Measurements from ENCODE around the gene TMEM258.

TMEM258 gene

DNA sequence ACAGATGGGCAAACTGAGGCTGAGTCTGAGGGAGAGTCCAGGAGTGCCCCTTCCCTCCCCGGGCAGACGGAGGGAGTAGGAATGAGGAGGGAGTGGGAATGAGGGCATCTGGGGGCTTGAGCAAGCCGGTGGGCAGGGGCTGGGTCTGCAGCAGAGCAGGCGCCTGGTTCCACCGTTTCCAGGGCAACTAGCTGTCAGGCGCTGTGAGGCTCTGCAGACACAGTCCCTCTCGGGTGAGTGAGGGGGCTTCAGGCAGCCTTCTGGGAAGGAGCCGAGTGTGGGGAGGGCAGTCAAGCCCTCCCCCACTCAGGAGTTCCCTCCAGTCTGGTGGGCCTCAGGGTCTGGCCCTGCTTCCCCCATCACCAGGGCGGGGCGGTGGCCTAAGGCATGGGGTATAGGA is 19.0 kb downstream of the TMEM258 start:
- Histone ChIP-seq H3K9me3 (ENCODE audit: control insufficient read depth in 2 of 2, low read length in 2 of 2) (no peaks in the 10 kb centered on the region), H3K36me3 (ENCODE audit: control insufficient read depth in 2 of 2, insufficient read depth in 2 of 2, low read length in 2 of 2) (no peaks in the 10 kb centered on the region), H3K4me3 (ENCODE audit: low read length in 2 of 2) (no peak overlapping the region), H3K27me3 (ENCODE audit: control insufficient read depth in 1 of 2, insufficient read depth in 2 of 2, low read length in 2 of 2) (no peaks in the 10 kb centered on the region), H3K9ac (ENCODE audit: low read length in 2 of 2) (no peak overlapping the region), H3K4me1 (ENCODE audit: control insufficient read depth, insufficient read depth, low read length) (peaks cover 2% of the 10 kb centered on the region), H3K27ac (ENCODE audit: low read length) (no peak overlapping the region)

DNA sequence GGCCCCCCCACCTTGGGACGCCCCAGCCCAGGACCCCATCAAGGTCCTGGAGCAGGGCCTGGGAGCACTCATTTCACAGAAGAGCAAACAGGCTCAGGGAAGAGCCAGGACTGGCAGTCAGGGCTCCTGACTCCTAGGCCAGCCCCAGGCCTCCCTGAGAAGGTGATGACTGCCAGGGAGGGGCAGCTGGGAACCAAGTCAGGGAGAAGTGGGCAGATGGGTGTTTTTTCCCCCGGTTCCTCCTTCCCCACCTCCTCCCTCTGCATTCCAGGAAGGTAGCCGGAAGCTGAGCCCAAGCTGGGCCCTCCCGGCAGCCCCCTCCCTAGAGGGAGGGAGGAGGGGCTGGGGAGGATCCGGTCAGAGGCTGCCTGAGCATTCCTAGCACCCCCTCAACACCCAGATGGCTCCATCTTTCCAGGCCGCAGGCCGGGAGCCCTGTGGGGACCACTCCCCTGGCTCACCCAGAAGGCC is 20.4 kb downstream of the TMEM258 start:
- Histone ChIP-seq H3K36me3 (ENCODE audit: control insufficient read depth in 2 of 2, insufficient read depth in 2 of 2, low read length in 2 of 2) (no peaks in the 10 kb centered on the region), H3K9ac (ENCODE audit: low read length in 2 of 2) (no peak overlapping the region), H3K27me3 (ENCODE audit: control insufficient read depth in 1 of 2, insufficient read depth in 2 of 2, low read length in 2 of 2) (no peaks in the 10 kb centered on the region), H3K27ac (ENCODE audit: low read length) (no peak overlapping the region), H3K9me3 (ENCODE audit: control insufficient read depth in 2 of 2, low read length in 2 of 2) (no peaks in the 10 kb centered on the region), H3K4me1 (ENCODE audit: control insufficient read depth, insufficient read depth, low read length) (peaks cover 2% of the 10 kb centered on the region), H3K4me3 (ENCODE audit: low read length in 2 of 2) (no peak overlapping the region)

DNA sequence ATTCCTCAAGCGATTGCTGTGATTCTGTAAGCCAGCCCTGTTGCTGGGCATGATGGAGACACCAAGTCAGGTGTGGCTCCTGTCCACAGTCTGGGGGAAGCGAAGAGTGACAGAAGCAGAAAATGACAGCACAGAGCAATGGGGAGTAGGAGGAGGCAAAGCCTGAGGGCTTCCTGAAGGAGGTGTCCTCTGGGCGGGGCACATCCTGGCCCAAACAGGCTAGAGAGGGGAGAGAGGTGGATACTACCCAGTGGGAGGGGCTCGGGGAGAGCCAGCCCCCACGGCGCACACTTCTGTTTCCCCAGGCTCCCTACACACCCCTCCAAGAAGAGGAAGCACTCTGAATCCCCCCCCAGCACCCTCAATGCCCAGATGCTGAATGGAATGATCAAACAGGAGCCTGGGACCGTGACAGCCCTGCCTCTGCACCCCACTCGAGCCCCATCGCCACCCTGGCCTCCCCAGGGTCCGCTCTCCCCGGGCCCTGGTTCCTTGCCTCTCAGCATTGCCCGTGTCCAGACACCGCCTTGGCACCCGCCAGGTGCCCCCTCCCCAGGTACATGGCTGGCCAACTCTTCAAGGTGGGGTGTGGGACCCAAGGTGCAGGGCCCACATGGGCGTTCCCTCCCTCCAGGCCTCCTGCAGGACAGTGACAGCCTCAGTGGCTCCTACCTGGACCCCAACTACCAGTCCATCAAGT is 21.1 kb downstream of the TMEM258 start:
- Histone ChIP-seq H3K36me3 (ENCODE audit: control insufficient read depth in 2 of 2, insufficient read depth in 2 of 2, low read length in 2 of 2) (no peaks in the 10 kb centered on the region), H3K9me3 (ENCODE audit: control insufficient read depth in 2 of 2, low read length in 2 of 2) (no peaks in the 10 kb centered on the region), H3K4me1 (ENCODE audit: control insufficient read depth, insufficient read depth, low read length) (no peaks in the 10 kb centered on the region), H3K9ac (ENCODE audit: low read length in 2 of 2) (no peak overlapping the region), H3K27me3 (ENCODE audit: control insufficient read depth in 1 of 2, insufficient read depth in 2 of 2, low read length in 2 of 2) (no peaks in the 10 kb centered on the region), H3K4me3 (ENCODE audit: low read length in 2 of 2) (no peak overlapping the region), H3K27ac (ENCODE audit: low read length) (no peak overlapping the region)

DNA sequence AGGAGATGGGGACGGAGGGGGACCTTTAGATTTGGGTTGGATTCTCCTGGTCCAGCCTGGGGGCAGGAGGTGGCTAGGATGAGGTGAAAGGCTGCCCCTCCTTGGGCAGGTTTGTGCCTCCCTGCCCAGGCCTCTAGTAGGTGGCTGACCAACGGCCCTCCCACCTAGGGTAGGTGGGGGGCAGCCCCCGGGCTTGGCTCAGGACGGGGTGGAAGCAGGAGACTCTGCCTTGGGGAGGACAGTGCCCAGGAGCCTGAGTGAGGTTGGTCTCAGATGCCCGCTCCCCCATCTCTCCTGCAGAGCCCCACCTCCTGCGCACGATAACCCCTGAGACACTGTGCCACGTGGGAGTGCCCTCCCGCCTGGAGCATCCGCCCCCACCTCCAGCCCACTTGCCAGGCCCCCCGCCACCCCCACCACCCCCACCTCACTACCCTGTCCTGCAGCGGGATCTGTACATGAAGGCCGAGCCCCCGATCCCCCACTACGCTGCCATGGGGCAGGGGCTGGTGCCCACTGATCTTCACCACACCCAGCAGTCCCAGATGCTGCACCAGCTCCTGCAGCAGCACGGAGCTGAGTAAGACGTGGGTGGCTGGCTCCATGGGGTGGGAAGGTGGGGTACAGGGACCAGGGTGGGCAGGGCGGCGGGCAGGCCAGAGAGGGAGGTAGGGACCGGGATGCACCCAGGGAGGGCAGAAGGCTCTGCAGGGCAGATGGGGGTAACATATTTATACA is 22.3 kb downstream of the TMEM258 start:
- Histone ChIP-seq H3K4me1 (ENCODE audit: control insufficient read depth, insufficient read depth, low read length) (no peaks in the 10 kb centered on the region), H3K27ac (ENCODE audit: low read length) (no peak overlapping the region), H3K9me3 (ENCODE audit: control insufficient read depth in 2 of 2, low read length in 2 of 2) (no peaks in the 10 kb centered on the region)

DNA sequence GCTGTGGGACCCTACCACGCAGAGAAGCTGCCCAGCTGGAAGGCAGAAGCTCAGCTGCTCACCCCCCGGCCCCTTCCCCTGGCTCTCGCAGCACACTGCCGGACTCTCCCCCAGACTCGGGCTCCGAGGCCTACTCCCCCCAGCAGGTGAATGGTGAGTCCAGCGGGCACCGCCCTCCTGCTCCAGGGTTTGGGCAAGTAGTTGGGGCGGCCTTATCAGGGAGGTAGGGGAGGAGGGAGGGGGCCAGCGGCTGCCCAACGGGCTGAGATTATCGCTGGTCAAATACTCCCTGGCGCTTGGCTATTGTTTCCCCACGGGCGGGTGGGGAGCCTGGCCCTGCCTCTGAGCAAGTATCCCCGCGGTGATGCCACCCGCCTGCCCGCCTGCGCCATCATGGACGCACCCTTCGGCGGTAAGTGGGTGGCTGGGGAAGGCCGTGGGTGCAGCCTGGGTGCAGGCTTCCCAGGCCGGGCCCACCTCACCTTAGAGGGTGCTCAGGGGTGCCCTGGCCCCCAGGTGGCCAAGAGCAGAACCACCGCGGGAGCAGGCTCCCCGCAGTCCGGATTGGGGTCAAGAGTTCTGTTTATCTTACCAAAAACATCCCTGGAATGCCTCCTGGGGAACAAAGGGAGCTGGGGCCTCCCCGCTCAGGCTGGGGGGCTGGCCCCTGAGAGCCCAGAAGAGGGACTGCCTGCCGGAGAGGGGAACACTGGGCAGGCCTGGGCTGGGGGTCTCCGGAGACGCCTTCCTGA is 23.1 kb downstream of the TMEM258 start:
- Histone ChIP-seq H3K27me3 (ENCODE audit: control insufficient read depth in 1 of 2, insufficient read depth in 2 of 2, low read length in 2 of 2) (peaks cover under 1 to 1% of the 10 kb centered on the region in 2 donors), H3K4me3 (ENCODE audit: low read length in 2 of 2) (no peak overlapping the region), H3K4me1 (ENCODE audit: control insufficient read depth, insufficient read depth, low read length) (no peaks in the 10 kb centered on the region), H3K9me3 (ENCODE audit: control insufficient read depth in 2 of 2, low read length in 2 of 2) (no peaks in the 10 kb centered on the region), H3K9ac (ENCODE audit: low read length in 2 of 2) (no peak overlapping the region), H3K27ac (ENCODE audit: low read length) (no peak overlapping the region), H3K36me3 (ENCODE audit: control insufficient read depth in 2 of 2, insufficient read depth in 2 of 2, low read length in 2 of 2) (no peaks in the 10 kb centered on the region)

More for the DNA sequence above, 22.3 kb downstream of the TMEM258 start:
- Histone ChIP-seq H3K9ac (ENCODE audit: low read length in 2 of 2) (no peak overlapping the region), H3K27me3 (ENCODE audit: control insufficient read depth in 1 of 2, insufficient read depth in 2 of 2, low read length in 2 of 2) (no peaks in the 10 kb centered on the region), H3K4me3 (ENCODE audit: low read length in 2 of 2) (no peak overlapping the region), H3K36me3 (ENCODE audit: control insufficient read depth in 2 of 2, insufficient read depth in 2 of 2, low read length in 2 of 2) (no peaks in the 10 kb centered on the region)

DNA sequence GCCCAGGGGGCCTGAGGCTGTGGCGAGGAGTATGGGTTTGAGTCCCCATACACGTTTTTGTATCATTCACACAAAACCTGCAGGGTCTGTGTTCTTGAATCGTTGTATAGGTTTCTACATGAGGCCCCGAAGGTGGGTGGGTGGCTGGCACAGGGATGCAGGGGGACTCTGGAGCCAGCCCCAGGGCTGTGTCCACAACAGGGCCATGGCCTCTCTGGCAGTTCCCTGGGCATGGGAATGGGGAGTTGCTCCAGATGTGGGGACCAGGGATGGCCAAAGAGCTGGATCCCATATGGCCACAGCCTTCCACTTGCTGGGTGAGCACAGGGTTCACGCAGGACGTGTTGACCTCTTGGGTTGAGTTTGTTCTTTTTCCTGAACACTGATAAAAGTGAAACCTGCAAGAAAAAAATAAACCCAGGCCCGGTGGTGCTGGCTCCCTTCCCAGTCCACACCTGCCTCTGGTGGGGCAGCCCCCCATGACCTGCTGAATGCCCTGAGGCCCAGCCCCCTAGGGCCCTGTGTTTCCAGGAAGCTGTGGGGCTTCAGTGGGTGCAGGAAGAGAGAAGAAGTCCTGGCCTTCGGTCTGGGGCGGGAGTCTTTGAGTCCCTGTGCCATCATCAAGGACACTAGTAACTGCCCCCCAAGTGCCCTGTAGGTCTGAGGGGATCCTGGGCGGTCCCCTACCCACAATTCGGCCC is 23.9 kb downstream of the TMEM258 start:
- no peak overlapping the region for H3K9ac ChIP-seq (ENCODE audit: low read length in 2 of 2)
- no peak overlapping the region for H3K27ac ChIP-seq (ENCODE audit: low read length)
- no peak overlapping the region for H3K4me3 ChIP-seq (ENCODE audit: low read length in 2 of 2)

DNA sequence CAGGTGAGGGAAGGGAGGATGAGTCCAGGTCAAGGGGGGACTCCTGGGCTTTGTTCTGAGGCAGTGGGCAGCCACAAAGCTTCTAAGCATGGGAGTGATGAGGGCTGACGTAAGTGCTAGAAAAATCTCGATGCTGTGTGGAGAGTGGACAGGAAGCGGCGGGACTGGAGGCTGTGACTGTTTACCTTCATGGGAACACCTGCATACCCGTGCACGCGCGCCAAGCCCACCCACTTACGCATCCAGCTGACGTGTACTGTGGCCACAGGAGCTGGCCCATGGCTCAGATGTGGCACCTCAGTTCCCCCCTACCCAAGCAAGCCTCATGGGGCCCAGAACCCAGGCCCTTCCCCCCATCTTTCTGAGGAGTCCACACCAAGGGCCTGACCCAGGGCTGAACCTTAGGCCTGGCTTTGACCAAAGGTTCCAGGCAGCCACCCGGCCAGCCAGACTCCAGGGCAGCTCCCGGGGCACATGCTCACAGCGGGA is 26.0 kb downstream of the TMEM258 start:
- no peak overlapping the region for H3K27ac ChIP-seq (ENCODE audit: low read length)

More for the DNA sequence above, 23.9 kb downstream of the TMEM258 start:
- no peaks in the 10 kb centered on the region for H3K36me3 ChIP-seq (ENCODE audit: control insufficient read depth in 2 of 2, insufficient read depth in 2 of 2, low read length in 2 of 2)
- peaks cover 2 to 3% of the 10 kb centered on the region in 2 donors for H3K27me3 ChIP-seq (ENCODE audit: control insufficient read depth in 1 of 2, insufficient read depth in 2 of 2, low read length in 2 of 2)
- H3K4me1 ChIP-seq (ENCODE audit: control insufficient read depth, insufficient read depth, low read length) = no peaks in the 10 kb centered on the region
- no peaks in the 10 kb centered on the region for H3K9me3 ChIP-seq (ENCODE audit: control insufficient read depth in 2 of 2, low read length in 2 of 2)

DNA sequence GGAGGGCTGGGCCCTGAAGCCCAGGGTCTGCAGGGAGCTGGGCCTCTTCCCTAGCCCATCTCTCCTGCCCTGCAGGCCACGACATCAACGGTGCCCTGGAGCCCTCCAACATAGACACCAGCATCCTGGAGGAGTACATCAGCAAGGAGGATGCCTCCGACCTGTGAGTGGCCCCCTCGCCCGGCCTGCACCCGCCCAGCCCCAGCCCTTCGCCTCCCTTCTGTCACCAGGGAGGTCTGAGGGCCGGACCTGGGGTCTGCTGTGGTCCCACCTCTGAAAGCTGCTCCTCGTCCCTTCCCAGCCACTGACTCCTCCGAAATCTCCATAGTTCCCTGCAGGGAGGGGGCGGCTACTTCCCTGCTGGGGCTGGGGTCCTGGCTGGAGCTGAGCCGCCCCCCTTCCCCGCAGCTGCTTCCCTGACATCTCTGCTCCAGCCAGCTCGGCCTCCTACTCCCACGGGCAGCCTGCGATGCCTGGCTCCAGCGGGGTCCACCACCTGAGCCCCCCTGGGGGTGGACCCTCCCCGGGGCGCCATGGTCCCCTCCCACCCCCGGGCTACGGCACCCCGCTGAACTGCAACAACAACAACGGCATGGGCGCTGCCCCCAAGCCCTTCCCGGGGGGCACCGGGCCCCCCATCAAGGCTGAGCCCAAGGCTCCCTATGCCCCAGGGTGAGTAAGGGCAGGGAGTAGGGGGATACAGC is 26.7 kb downstream of the TMEM258 start:
- Histone ChIP-seq H3K4me1 (ENCODE audit: control insufficient read depth, insufficient read depth, low read length) (no peaks in the 10 kb centered on the region), H3K9ac (ENCODE audit: low read length in 2 of 2) (no peak overlapping the region)

More for the DNA sequence above, 26.0 kb downstream of the TMEM258 start:
- H3K4me3 ChIP-seq (ENCODE audit: low read length in 2 of 2) = no peak overlapping the region
- no peaks in the 10 kb centered on the region for H3K36me3 ChIP-seq (ENCODE audit: control insufficient read depth in 2 of 2, insufficient read depth in 2 of 2, low read length in 2 of 2)
- H3K9ac ChIP-seq (ENCODE audit: low read length in 2 of 2) = no peak overlapping the region
- no peaks in the 10 kb centered on the region for H3K4me1 ChIP-seq (ENCODE audit: control insufficient read depth, insufficient read depth, low read length)
- H3K27me3 ChIP-seq (ENCODE audit: control insufficient read depth in 1 of 2, insufficient read depth in 2 of 2, low read length in 2 of 2) = peaks cover 4 to 9% of the 10 kb centered on the region in 2 donors
- no peaks in the 10 kb centered on the region for H3K9me3 ChIP-seq (ENCODE audit: control insufficient read depth in 2 of 2, low read length in 2 of 2)

DNA sequence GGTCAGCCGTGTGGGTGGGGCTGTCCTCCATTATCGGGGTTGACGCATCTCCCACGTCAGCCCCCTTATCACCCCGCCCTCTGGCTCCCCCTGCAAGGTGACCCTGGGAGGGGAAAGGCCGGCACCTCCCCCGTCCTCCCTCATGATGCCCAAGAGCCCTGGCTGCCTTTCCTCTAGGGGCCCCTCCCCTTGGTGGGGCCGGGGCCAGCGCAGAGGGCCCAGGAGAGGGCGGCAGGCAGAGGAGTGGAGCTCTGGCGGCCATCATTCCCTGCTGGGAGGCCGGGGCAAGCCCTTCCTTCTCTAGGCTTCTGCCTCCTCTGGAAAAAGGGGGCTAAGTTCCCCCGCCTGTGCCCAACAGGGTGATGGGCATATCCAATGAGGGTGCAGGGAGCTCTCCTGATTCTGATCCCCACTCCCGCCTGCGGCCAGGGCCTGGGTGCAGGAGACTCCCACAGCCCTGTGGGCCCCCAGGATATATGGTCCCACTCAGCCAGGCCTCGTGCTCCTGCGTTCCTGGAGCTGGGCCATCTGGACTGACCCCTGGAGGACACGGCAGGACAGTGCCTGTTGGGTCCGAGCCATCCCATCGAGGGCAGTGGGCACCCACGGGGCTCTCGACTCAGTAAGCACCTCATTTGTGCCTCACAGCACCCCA is 27.7 kb downstream of the TMEM258 start:
- Histone ChIP-seq H3K4me1 (ENCODE audit: control insufficient read depth, insufficient read depth, low read length) (no peaks in the 10 kb centered on the region), H3K4me3 (ENCODE audit: low read length in 2 of 2) (no peak overlapping the region), H3K9me3 (ENCODE audit: control insufficient read depth in 2 of 2, low read length in 2 of 2) (no peaks in the 10 kb centered on the region), H3K27me3 (ENCODE audit: control insufficient read depth in 1 of 2, insufficient read depth in 2 of 2, low read length in 2 of 2) (peaks cover 4 to 9% of the 10 kb centered on the region in 2 donors), H3K27ac (ENCODE audit: low read length) (no peak overlapping the region), H3K36me3 (ENCODE audit: control insufficient read depth in 2 of 2, insufficient read depth in 2 of 2, low read length in 2 of 2) (no peaks in the 10 kb centered on the region), H3K9ac (ENCODE audit: low read length in 2 of 2) (no peak overlapping the region)

More for the DNA sequence above, 26.7 kb downstream of the TMEM258 start:
- Histone ChIP-seq H3K4me3 (ENCODE audit: low read length in 2 of 2) (no peak overlapping the region), H3K9me3 (ENCODE audit: control insufficient read depth in 2 of 2, low read length in 2 of 2) (no peaks in the 10 kb centered on the region), H3K27ac (ENCODE audit: low read length) (no peak overlapping the region), H3K36me3 (ENCODE audit: control insufficient read depth in 2 of 2, insufficient read depth in 2 of 2, low read length in 2 of 2) (no peaks in the 10 kb centered on the region), H3K27me3 (ENCODE audit: control insufficient read depth in 1 of 2, insufficient read depth in 2 of 2, low read length in 2 of 2) (peaks cover 4 to 9% of the 10 kb centered on the region in 2 donors)
